WERI-Rb-1 (cell line): ENCODE data around the gene CALN1.

Experiments
- DNase-seq: peaks from one replicate; pipeline ENCODE4 v3.0.0-alpha.2; 2020
- H3K27ac ChIP-seq: fragments of 250-450 bp; sonication (Bioruptor Pico); 2 replicates; pipeline ENCODE4 v1.5.1; 2020; ENCODE audit warnings: mild to moderate bottlenecking, moderate library complexity
- H3K27me3 ChIP-seq: fragments of 250-450 bp; sonication (Bioruptor Pico); 2 replicates; pipeline ENCODE4 v1.5.1; 2021; ENCODE audit warnings: mild to moderate bottlenecking, low read depth, moderate library complexity; ENCODE audit not compliant: insufficient read depth, severe bottlenecking
- H3K36me3 ChIP-seq: fragments of 250-450 bp; sonication (Bioruptor Pico); 2 replicates; pipeline ENCODE4 v1.5.1; 2020; ENCODE audit warnings: mild to moderate bottlenecking, moderate library complexity
- H3K4me3 ChIP-seq: 2 replicates; pipeline ENCODE4 v1.5.1; 2011; ENCODE audit warnings: low read depth, mild to moderate bottlenecking, control low read depth, low read length
- H3K9me3 ChIP-seq: fragments of 250-450 bp; sonication (Bioruptor Pico); 2 replicates; pipeline ENCODE4 v1.5.1; 2021; ENCODE audit warnings: mild to moderate bottlenecking, moderate library complexity; ENCODE audit not compliant: severe bottlenecking
- TF ChIP-seq, protein P1 (sequence below): IDR thresholded peaks from 2 replicates; pipeline ENCODE4 v1.5.1; 2011; ENCODE audit warnings: low read depth, mild to moderate bottlenecking, control low read depth, inconsistent platforms, low read length

CALN1 gene

GRCh38 chr7:71860572-71860971, 551.6 kb downstream of the CALN1 start:
- TF ChIP-seq, protein P1, sequence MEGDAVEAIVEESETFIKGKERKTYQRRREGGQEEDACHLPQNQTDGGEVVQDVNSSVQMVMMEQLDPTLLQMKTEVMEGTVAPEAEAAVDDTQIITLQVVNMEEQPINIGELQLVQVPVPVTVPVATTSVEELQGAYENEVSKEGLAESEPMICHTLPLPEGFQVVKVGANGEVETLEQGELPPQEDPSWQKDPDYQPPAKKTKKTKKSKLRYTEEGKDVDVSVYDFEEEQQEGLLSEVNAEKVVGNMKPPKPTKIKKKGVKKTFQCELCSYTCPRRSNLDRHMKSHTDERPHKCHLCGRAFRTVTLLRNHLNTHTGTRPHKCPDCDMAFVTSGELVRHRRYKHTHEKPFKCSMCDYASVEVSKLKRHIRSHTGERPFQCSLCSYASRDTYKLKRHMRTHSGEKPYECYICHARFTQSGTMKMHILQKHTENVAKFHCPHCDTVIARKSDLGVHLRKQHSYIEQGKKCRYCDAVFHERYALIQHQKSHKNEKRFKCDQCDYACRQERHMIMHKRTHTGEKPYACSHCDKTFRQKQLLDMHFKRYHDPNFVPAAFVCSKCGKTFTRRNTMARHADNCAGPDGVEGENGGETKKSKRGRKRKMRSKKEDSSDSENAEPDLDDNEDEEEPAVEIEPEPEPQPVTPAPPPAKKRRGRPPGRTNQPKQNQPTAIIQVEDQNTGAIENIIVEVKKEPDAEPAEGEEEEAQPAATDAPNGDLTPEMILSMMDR: no peak
- no peak for DNase-seq
- peaks cover 5% of the 10 kb centered on the region for H3K27me3 ChIP-seq
- H3K36me3 ChIP-seq: no peaks in the 10 kb centered on the region
- H3K4me3 ChIP-seq: no peak overlapping the region
- H3K9me3 ChIP-seq: no peaks in the 10 kb centered on the region
- H3K27ac ChIP-seq: no peak overlapping the region

GRCh38 chr7:71857338-71857737, 554.8 kb downstream of the CALN1 start:
- H3K27me3 ChIP-seq: peaks cover 15% of the 10 kb centered on the region
- no peak for DNase-seq
- no peaks in the 10 kb centered on the region for H3K36me3 ChIP-seq
- H3K9me3 ChIP-seq: no peaks in the 10 kb centered on the region
- no peak overlapping the region for H3K4me3 ChIP-seq
- TF ChIP-seq, protein P1: no peak
- H3K27ac ChIP-seq: no peak overlapping the region

DNA sequence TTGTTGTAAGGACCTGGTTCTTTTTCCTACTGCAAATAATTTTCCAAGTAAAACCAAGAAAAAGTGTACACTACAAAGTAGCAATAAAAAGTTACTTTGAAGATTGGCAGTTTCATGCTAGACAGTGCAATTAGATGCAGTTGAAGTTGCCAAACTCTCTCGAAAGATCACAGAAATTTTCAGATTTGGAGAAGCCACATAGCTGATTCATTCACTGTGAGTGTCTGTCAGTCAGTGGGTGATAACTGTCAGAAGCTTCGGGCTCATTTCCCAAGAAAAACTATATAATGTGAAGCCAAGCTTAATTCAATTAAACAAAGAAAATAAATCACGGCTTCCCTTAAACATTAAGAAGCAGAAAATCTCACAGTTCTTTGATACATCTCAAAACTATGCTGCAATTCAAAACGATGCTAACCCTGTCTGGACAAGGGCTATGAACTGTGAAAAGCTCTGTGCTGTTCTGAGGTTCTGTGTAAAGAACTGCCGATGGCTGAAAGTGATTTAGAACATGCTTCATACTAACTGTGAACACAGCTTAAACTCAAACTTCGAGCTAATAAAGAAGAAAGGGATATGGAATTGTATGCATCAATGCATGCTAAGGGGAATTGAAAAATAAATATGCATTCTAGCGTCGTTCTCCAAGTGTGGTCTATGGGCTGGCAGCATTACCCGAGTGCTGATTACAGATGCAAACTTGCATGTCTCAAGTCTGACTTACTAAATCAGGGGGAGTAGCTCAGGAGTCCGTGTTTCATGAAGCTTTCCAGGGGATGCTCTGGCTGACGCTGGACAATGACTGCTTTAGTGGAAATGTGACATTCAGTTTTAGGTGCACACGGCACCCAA, 557.4 kb downstream of the CALN1 start:
- TF ChIP-seq, protein P1: no peak
- H3K36me3 ChIP-seq: no peaks in the 10 kb centered on the region
- DNase-seq: no peak

DNA sequence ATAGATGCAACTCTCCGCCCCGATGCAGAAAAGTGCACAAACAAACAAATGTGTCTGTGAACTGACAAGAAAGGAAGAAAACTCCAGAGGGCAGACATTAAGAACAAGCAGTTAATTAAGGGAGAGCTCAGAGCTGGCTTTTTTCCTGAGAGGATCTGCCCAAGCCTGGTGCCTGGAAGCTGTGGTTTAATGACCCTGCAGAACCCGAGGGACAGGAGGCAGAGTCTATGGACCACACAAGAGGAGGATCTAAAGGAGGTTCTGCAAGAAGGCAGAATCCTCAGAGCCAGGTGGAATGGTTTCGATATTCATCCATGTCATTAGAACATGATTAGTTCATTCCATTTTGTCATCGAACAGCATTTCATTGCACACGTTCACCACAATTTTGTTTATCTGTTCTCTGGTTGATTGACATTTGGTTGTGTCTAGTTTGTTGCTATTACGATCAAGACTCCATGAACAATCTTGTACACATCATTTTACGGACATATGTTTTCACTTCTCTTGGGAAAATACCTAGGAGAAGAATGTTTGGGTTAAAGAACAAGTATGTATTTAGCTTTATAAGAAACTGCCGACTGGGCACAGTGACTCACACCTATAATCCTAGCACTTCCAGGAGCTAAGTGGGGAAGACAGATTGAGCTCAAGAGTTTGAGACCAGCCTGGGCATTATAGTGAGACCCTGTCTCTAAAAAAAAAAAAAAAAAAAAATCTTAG, 560.2 kb downstream of the CALN1 start:
- DNase-seq: no peak
- peaks cover 25% of the 10 kb centered on the region for H3K27me3 ChIP-seq
- peaks cover 2% of the 10 kb centered on the region for H3K9me3 ChIP-seq
- H3K36me3 ChIP-seq: no peaks in the 10 kb centered on the region
- H3K4me3 ChIP-seq: no peak overlapping the region
- H3K27ac ChIP-seq: no peak overlapping the region
- TF ChIP-seq, protein P1: no peak

More for the DNA sequence above, 557.4 kb downstream of the CALN1 start:
- H3K27me3 ChIP-seq: peaks cover 18% of the 10 kb centered on the region
- H3K4me3 ChIP-seq: no peak overlapping the region
- no peaks in the 10 kb centered on the region for H3K9me3 ChIP-seq
- H3K27ac ChIP-seq: no peak overlapping the region

GRCh38 chr7:71846160-71846559, 566.0 kb downstream of the CALN1 start:
- Histone ChIP-seq H3K9me3 (peaks cover 2% of the 10 kb centered on the region), H3K4me3 (no peak overlapping the region), H3K27ac (no peak overlapping the region), H3K36me3 (no peaks in the 10 kb centered on the region), H3K27me3 (peaks cover 26% of the 10 kb centered on the region)
- TF ChIP-seq, protein P1: no peak
- no peak for DNase-seq
